GM23338 (cell line): ENCODE data around the gene SMYD1. TPM values are rescaled to one million over a fixed set of nuclear protein-coding genes. Genes with fewer than 3 reads are reported as not detected.

Source experiments
- CREB1 ChIP-seq: fragments of 250-450 bp; sonication (Bioruptor Pico); IDR thresholded peaks from 2 replicates; pipeline ENCODE4 v1.5.0; 2020; ENCODE audit warnings: low read depth, mild to moderate bottlenecking, moderate library complexity
- EZH2phosphoT487 ChIP-seq: fragments of 200-600 bp; sonication (generic); IDR thresholded peaks from one replicate; pipeline ENCODE4 v1.8.1; 2018; ENCODE audit warnings: antibody characterized with exemption; ENCODE audit not compliant: unreplicated experiment
- JUNB ChIP-seq: IDR thresholded peaks from one replicate; pipeline ENCODE4 v1.6.1; 2016; ENCODE audit warnings: antibody characterized with exemption; ENCODE audit not compliant: unreplicated experiment
- POLR2AphosphoS5 ChIP-seq: IDR thresholded peaks from 2 replicates; pipeline ENCODE4 v1.6.1; 2016; ENCODE audit warnings: antibody characterized with exemption, low read depth
- REST ChIP-seq: IDR thresholded peaks from one replicate; pipeline ENCODE4 v1.6.1; 2018; ENCODE audit warnings: antibody characterized with exemption; ENCODE audit not compliant: unreplicated experiment
- STAT1 ChIP-seq: IDR thresholded peaks from one replicate; pipeline ENCODE4 v1.6.1; 2016; ENCODE audit warnings: antibody characterized with exemption; ENCODE audit not compliant: unreplicated experiment
- ZNF114 ChIP-seq: fragments of 250-450 bp; sonication (Bioruptor Pico); IDR thresholded peaks from 2 replicates; pipeline ENCODE4 v1.5.0; 2020; ENCODE audit warnings: mild to moderate bottlenecking, moderate library complexity
- ZNF331 ChIP-seq: fragments of 250-450 bp; sonication (Bioruptor Pico); IDR thresholded peaks from 2 replicates; pipeline ENCODE4 v1.5.0; 2020; ENCODE audit warnings: low read depth, mild to moderate bottlenecking, moderate library complexity
- ZNF462 ChIP-seq: fragments of 250-450 bp; sonication (Bioruptor Pico); IDR thresholded peaks from 2 replicates; pipeline ENCODE4 v1.5.0; 2020; ENCODE audit warnings: mild to moderate bottlenecking, moderate library complexity
- polyA plus RNA-seq: library from polyadenylated mRNA; unstranded; fragments of >200 nt; fragmentation: Nextera tagmentation; extraction: Ambion mirVana; gene quantifications from 2 replicates; pipeline ENCODE4 v1.2.1, GENCODE V29; 2016
- total RNA-seq: library from RNA; depleted of rRNA; stranded (reverse); fragments of >200 nt; shearing (Covaris generic); gene quantifications from 2 replicates; pipeline ENCODE4 v1.2.3, GENCODE V29; 2014
- TF ChIP-seq, protein P1 (sequence below): IDR thresholded peaks from 2 replicates; pipeline ENCODE4 v1.6.1; 2016; ENCODE audit warnings: antibody characterized with exemption

Gene SMYD1
- total and polyA plus RNA-seq, 2 experiments from 2014 or later = 0.07 TPM; not detected in 1

- TF ChIP-seq ZNF462 (CRISPR knock-in tag) = no peak
- TF ChIP-seq ZNF331 (CRISPR knock-in tag) = no peak
- TF ChIP-seq EZH2phosphoT487 = no peak
- no peak for TF ChIP-seq ZNF114 (CRISPR knock-in tag)
- TF ChIP-seq, protein P1, sequence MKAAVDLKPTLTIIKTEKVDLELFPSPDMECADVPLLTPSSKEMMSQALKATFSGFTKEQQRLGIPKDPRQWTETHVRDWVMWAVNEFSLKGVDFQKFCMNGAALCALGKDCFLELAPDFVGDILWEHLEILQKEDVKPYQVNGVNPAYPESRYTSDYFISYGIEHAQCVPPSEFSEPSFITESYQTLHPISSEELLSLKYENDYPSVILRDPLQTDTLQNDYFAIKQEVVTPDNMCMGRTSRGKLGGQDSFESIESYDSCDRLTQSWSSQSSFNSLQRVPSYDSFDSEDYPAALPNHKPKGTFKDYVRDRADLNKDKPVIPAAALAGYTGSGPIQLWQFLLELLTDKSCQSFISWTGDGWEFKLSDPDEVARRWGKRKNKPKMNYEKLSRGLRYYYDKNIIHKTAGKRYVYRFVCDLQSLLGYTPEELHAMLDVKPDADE = no peak
- no peak for TF ChIP-seq JUNB
- TF ChIP-seq CREB1 (CRISPR knock-in tag) = no peak
- no peak for TF ChIP-seq POLR2AphosphoS5
- TF ChIP-seq STAT1 = no peak
- TF ChIP-seq REST = no peak
Measured at GRCh38 chr2:88027697-88028389, 39.8 kb upstream of the SMYD1 start (continued).
